ENCODE results near the gene EPS8L3. TPM values are rescaled to one million over a fixed set of nuclear protein-coding genes. Genes with fewer than 3 reads are reported as not detected.
A peak's percentile ranks its signal among the peaks of the same experiment; 100 is the strongest.

EPS8L3 gene
- total RNA-seq, 2 donors from 2014 or later = not detected

DNA sequence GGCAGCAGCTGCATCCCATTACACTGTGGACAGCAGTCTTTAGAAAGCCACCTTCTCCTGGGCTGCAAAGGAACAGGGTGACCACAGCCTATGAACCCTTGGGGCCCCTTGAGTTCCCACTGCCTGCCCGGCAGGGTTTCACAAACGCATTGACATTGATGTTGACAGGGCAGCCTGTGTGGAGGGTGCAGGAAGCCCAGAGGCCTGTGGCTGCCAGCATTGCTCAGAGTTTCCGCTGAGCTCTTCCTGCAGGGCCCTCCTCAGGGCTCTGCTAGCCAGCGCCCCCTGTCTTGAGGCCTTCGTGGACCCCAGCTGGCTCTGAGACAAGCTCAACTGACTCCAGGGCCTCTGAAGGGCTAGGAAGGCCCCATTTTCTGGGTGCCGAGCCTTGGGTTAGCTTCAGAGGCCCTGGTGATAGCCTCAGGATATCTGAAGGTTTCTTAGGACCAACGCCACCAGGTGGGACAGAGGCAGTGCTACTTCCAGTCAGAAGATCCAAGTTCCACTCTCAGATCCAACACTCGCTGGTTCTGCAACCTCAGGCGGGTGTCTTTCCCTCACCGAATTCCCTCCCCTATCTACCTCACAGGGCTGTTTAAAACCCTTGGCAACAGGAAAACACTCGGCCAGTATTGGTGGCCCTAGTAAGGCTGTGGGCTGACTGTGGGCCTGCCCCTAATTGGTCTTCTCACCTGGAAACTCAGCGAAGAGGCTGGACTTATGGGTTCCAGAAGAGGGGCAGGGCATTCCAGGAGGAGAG is 27.2 kb upstream of the EPS8L3 start:
- no peaks in the 10 kb centered on the region for H3K27me3 Mint-ChIP-seq
- H3K4me3 Mint-ChIP-seq = peak overlapping the region; percentile 31
- no peaks in the 10 kb centered on the region for H3K36me3 Mint-ChIP-seq (ENCODE audit: low read depth)
- no peaks in the 10 kb centered on the region for H3K9me3 ChIP-seq (ENCODE audit: control insufficient read depth, low read length, poor library complexity, severe bottlenecking)
- peak; percentile 37 to 60 (median 56) for DNase-seq
- peak overlapping the region; percentile 89 for H3K27ac Mint-ChIP-seq
- H3K4me1 Mint-ChIP-seq = peaks cover 40% of the 10 kb centered on the region
- ATAC-seq = peak; percentile 95

DNA sequence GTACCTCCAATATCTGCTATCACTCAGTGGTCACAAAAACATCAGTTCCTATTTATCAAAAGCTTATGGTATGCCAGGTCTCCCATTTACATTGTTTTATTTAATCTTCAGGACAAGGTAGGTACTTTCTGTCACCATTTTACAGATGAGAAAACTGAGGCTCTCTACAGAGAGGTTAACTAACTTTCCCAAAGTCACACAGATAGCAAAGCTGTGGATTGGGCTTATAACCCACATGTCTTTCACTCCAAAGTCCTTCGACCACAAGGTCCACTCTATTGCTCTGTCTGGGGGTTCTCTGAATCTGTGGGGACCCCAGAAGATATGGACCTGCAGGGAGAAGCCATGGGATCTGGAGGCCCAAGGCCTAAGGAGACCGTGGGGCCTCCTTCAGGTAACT is 26.6 kb upstream of the EPS8L3 start:
- DNase-seq = peak in 1 of 3 donors; percentile 9
- no peak for ATAC-seq
- H3K9me3 ChIP-seq (ENCODE audit: control insufficient read depth, low read length, poor library complexity, severe bottlenecking) = no peaks in the 10 kb centered on the region
- Mint-ChIP-seq H3K4me3 (peak overlapping the region; percentile 31), H3K36me3 (ENCODE audit: low read depth) (no peaks in the 10 kb centered on the region), H3K27ac (peak overlapping the region; percentile 89), H3K27me3 (no peaks in the 10 kb centered on the region), H3K4me1 (peaks cover 43% of the 10 kb centered on the region)

DNA sequence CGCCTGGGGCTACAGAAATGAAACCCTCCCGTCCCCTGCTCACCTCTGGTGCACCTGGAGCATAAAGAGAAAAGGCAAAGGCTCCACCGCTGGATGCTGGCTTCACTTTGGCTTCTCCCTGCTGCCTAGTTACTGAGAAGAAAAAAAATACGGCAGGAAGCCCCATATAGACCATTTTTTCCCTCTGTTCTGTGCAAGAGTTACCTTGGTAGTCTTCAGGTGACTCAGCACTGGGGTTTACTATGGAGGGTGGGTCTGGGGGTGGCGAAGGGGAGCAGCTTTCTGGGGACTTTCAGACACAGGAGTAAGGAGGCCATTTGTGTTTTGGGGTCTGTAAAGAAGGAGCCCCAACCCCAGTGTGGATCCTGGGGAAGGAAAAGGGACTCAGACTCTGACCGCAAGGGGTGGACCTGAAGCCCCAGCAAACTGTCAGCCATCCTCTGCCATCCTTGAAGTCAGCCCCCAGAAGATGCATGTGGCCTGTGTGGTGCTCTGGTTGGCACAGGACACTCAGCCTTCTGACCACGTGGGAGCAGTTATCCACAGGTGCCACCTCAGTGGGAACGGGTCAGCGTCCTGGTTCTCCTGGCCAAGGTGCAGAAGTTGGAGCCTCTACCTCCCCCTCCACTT is 25.9 kb upstream of the EPS8L3 start:
- peak overlapping the region; percentile 52 for H3K4me3 Mint-ChIP-seq
- DNase-seq (peak in 1 of 3 donors; percentile 3), ATAC-seq (no peak)
- no peaks in the 10 kb centered on the region for H3K9me3 ChIP-seq (ENCODE audit: control insufficient read depth, low read length, poor library complexity, severe bottlenecking)
- H3K4me1 Mint-ChIP-seq = peaks cover 44% of the 10 kb centered on the region
- H3K27ac Mint-ChIP-seq = peak overlapping the region; percentile 89
- H3K27me3 Mint-ChIP-seq = no peaks in the 10 kb centered on the region
- no peaks in the 10 kb centered on the region for H3K36me3 Mint-ChIP-seq (ENCODE audit: low read depth)

DNA sequence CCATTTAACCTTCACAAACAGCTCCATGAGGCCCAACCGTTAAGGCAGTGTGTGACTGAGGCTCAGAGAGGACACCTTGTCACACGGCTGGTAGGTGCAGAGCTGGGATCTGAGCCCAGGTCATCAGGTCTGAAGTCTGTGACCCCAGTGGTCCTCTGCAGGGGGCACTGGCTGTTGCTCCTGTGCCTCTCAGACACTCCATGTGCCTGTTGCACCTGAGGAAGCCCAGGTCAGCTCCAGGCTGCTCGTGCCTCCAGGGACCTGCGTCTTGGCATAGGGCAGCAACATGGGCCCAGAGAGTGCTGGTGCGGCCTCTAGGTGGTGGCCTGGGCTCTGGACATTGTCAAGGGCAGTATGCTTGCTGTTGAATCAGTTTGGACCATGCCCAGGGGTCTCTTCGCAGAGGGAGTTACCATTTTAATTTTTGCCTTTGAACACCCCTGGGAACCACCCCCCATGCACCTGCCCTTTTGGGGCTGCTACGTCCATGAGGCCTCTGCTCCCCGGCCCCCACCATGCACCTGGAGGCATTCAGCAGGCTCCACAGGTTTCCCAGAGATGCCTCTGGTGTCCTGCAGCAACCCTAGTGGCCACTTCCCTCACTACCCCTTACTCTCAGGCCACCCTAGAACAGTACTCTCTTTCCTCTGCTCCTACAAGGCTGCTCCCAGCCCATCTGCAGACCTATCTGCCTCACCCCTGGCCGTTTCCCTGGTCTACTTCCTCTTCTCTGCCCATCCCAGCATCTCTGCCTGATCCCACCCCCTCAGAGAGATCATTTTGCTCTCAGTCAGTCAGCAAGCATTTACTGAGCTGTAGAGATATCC is 25.2 kb upstream of the EPS8L3 start:
- H3K36me3 Mint-ChIP-seq (ENCODE audit: low read depth) = no peaks in the 10 kb centered on the region
- H3K27ac Mint-ChIP-seq = peak overlapping the region; percentile 89
- peak overlapping the region; percentile 52 for H3K4me3 Mint-ChIP-seq
- H3K27me3 Mint-ChIP-seq = no peaks in the 10 kb centered on the region
- peaks cover 39% of the 10 kb centered on the region for H3K4me1 Mint-ChIP-seq
- DNase-seq (peak in 1 of 3 donors; percentile 5), ATAC-seq (no peak)
- no peaks in the 10 kb centered on the region for H3K9me3 ChIP-seq (ENCODE audit: control insufficient read depth, low read length, poor library complexity, severe bottlenecking)

DNA sequence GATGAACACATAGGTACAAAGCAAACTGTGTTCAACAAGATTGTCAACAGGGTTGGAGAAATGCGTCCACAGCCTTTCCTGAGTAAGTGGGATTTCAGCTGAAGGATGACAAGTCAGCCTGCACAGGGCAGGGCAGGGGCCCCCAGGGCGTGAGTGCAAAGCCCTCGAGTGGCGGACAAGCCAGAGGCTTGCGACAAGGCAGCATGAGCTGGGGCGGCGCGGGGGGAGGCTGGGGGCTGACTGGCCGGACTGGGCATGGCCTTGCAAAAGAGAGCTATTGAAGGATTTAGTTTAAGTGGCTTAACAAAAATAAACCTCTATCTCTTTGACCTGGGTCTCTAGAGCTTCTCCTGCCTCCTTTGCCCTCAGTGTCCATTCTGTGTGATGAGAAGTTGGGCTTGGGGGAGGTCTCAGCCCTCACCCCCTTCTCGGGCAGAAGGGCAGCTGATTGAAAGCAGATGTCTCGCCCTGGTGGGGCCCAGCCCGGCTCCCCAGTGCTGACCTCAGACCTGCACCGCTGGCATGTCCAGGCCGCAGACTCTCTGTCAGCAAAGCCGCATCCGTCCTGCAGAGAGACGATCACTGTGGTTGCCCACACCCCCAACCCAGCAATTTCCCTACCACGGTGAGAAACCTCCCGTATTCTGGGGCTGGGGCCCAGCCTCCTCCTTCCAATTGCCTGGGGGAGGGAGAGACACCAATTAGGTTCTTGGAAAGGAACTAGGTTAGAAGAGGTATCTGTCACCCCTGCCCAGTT is 24.3 kb upstream of the EPS8L3 start:
- no peak for ATAC-seq
- Mint-ChIP-seq H3K27ac (no peak overlapping the region), H3K4me3 (no peak overlapping the region), H3K27me3 (no peaks in the 10 kb centered on the region), H3K36me3 (ENCODE audit: low read depth) (no peaks in the 10 kb centered on the region), H3K4me1 (peaks cover 33% of the 10 kb centered on the region)
- DNase-seq = peak in 1 of 3 donors; percentile 5
- no peaks in the 10 kb centered on the region for H3K9me3 ChIP-seq (ENCODE audit: control insufficient read depth, low read length, poor library complexity, severe bottlenecking)

DNA sequence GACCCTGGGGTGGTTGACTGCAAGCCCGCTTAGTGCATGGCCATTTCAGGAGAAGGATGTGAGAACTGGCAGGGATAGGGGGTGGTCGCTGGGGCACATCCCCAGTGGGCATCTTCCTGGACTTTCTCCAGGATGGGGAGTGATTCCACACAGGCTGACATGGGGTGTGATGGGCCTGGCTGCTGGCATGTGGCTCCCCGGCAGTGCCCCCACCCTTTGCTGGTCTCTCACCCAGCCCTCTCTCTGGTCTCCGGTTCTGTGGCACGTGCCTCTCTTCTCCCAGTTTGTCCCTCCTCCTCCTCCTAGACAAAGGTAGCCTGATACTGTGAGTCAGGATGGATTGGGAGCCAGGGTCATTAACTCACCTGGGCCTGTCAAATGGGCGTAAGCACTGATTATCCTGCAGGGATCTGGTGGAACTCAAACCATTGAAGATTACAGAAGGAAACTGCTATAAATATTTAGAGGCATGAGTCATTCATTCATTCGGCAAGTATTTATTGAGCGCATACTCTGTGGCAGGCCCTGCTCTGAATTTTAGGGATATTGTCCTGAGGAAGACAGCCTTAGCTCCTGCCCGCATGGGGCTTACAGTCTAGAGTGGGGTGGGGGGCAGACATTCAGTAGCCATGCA is 23.6 kb upstream of the EPS8L3 start:
- no peaks in the 10 kb centered on the region for H3K36me3 Mint-ChIP-seq (ENCODE audit: low read depth)
- DNase-seq (no peak), ATAC-seq (no peak)
- no peaks in the 10 kb centered on the region for H3K27me3 Mint-ChIP-seq
- no peak overlapping the region for H3K27ac Mint-ChIP-seq
- peaks cover 33% of the 10 kb centered on the region for H3K4me1 Mint-ChIP-seq
- H3K4me3 Mint-ChIP-seq = no peak overlapping the region
- no peaks in the 10 kb centered on the region for H3K9me3 ChIP-seq (ENCODE audit: control insufficient read depth, low read length, poor library complexity, severe bottlenecking)

DNA sequence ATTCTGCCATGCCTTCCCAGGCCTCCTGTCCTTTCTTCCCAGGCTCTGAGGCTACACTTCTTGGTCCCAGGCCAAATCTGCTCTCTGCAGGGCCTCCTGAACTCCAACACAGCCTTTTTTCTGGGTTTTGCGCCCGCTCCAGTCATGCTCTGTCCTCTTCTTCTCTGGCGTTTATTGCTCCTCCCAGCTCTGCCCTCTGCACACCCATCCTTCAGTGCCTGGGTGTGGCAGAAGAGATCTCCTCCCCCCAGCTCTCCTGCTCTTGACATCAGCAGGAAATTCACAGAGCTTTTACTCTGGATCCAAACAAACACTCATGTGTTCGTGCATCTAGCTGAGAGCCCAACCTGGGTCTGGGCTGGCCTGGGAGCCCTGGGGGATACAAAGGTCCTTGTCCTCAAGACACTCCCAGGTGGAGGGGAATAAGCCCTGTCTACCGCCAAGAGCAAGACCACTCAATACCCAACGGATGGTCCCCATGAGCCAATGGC is 22.9 kb upstream of the EPS8L3 start:
- no peaks in the 10 kb centered on the region for H3K36me3 Mint-ChIP-seq (ENCODE audit: low read depth)
- ATAC-seq (no peak), DNase-seq (no peak)
- no peaks in the 10 kb centered on the region for H3K9me3 ChIP-seq (ENCODE audit: control insufficient read depth, low read length, poor library complexity, severe bottlenecking)
- peaks cover 33% of the 10 kb centered on the region for H3K4me1 Mint-ChIP-seq
- H3K27me3 Mint-ChIP-seq = no peaks in the 10 kb centered on the region
- H3K4me3 Mint-ChIP-seq = no peak overlapping the region
- no peak overlapping the region for H3K27ac Mint-ChIP-seq

DNA sequence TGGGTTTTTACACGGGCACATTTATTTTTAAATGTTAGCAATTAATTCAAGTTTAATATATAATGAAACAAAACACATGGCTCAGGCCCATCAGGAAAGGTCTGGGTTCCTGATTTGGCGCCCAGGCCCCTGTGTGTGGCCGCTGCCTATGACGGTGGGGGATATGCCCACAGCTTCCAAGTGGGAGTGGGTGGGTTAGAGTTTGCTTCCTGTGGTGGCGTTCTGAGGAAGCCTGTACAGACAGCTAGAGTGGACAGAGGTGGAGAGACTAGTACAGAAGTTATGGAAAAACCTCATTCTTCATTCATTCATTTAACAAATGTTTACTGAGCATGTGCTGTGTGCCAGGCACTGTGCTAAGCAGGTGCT is 22.4 kb upstream of the EPS8L3 start:
- Mint-ChIP-seq H3K4me3 (no peak overlapping the region), H3K4me1 (peaks cover 29% of the 10 kb centered on the region), H3K36me3 (ENCODE audit: low read depth) (no peaks in the 10 kb centered on the region), H3K27ac (no peak overlapping the region), H3K27me3 (no peaks in the 10 kb centered on the region)
- ATAC-seq = no peak
- DNase-seq = no peak
- no peaks in the 10 kb centered on the region for H3K9me3 ChIP-seq (ENCODE audit: control insufficient read depth, low read length, poor library complexity, severe bottlenecking)

DNA sequence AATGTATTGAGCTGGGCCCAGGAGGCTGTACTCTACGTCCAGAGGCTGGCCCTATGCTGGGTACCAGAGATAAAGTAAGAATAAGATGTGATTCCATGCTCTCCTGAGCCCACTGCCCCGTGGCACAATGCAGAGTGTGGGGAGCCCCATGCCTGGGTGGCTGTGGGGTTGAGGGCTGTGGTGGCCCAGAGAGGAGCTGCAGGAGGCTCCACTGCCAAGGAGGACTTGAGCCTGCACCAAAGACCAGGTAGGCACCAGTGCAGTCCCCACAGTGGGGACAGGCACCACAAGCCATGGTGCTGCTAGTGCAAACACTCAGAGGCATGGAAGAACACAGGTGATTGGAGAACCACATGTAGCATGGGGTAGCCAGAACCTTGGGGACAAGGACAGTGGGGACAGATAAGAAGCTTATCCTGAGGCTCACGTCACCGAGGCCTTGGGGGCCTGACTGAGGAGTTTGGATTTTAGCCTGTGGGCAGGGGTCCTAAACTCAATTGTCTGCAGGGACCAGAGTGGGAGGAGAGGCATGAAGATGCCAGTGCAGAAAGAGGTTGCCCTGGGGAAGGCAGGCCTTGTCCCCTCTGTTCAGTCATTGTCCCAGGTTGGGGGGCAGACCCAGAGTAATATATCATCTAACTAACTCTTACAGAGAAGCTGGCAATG is 21.9 kb upstream of the EPS8L3 start:
- H3K36me3 Mint-ChIP-seq (ENCODE audit: low read depth) = peaks cover 2% of the 10 kb centered on the region
- ATAC-seq = no peak
- peaks cover 24% of the 10 kb centered on the region for H3K4me1 Mint-ChIP-seq
- no peaks in the 10 kb centered on the region for H3K9me3 ChIP-seq (ENCODE audit: control insufficient read depth, low read length, poor library complexity, severe bottlenecking)
- H3K27ac Mint-ChIP-seq = no peak overlapping the region
- no peaks in the 10 kb centered on the region for H3K27me3 Mint-ChIP-seq
- DNase-seq = no peak
- no peak overlapping the region for H3K4me3 Mint-ChIP-seq

DNA sequence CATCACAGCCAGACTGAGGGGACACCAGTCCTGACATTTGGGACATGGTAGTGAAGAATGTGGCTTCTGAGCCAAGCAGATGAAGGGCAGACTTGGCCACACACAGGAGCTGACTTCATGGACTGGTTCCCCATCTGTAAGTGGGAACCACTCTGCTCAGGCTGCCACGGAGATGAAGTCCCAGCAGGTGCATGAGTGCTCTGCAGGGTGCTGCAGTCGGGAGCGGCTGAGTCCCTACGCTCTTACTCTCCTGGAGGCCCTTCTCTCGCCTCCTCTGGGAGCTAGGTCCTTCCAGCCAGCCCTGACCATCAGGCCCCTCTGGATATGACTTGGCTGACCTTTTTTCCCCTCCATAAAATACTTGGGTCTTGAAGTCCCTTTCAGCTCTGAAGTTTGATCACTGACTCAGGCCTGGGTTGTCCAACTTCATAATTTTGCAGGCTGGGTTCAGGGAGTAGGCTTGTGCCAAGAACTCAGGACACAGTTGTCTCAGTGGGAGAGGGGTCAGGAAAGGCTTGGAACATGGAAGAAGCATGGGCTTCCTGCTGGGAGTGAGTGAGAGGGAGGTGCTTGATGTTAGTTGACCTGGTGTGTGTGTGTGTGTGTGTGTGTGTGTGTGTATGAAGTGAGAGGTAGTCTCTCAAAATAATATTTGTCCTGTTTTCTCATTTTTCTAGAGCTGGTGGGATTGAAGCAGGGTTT is 21.0 kb upstream of the EPS8L3 start:
- Mint-ChIP-seq H3K36me3 (ENCODE audit: low read depth) (peaks cover 3% of the 10 kb centered on the region), H3K4me3 (no peak overlapping the region), H3K27ac (peak overlapping the region; percentile 24)

DNA sequence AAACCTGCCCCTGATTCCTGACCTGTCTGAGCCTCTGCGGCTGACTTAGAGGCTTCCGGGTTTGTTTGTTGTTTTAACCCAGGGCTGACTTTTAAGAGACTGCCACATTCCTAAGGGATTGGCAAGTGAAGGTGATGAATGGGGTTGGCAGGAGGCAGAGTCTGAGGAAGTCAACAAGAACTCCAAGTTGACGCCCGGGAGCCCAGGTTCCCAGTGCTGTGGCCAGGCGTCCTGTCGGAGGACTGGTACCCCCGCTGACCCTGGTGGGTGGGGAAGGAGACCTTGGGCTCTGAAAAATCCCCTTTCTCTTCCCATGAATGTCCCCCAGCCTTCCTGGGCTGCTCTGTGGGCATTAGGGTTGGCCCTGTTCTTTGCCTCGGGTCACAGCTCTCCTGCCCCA is 19.7 kb upstream of the EPS8L3 start:
- DNase-seq (no peak), ATAC-seq (no peak)
- H3K27me3 Mint-ChIP-seq = no peaks in the 10 kb centered on the region

More for the DNA sequence above, 21.0 kb upstream of the EPS8L3 start:
- peaks cover 21% of the 10 kb centered on the region for H3K4me1 Mint-ChIP-seq
- no peaks in the 10 kb centered on the region for H3K9me3 ChIP-seq (ENCODE audit: control insufficient read depth, low read length, poor library complexity, severe bottlenecking)
- DNase-seq (no peak), ATAC-seq (no peak)
- no peaks in the 10 kb centered on the region for H3K27me3 Mint-ChIP-seq

More for the DNA sequence above, 19.7 kb upstream of the EPS8L3 start:
- H3K36me3 Mint-ChIP-seq (ENCODE audit: low read depth) = peaks cover 3% of the 10 kb centered on the region
- no peak overlapping the region for H3K27ac Mint-ChIP-seq
- no peak overlapping the region for H3K4me3 Mint-ChIP-seq
- peaks cover 14% of the 10 kb centered on the region for H3K4me1 Mint-ChIP-seq
- no peaks in the 10 kb centered on the region for H3K9me3 ChIP-seq (ENCODE audit: control insufficient read depth, low read length, poor library complexity, severe bottlenecking)

Measured in T-helper 17 cell (primary cell).